Non-pigmented ciliary epithelial cell (primary cell): ENCODE data around the gene TP53RK.

Experiments
- DNase-seq: peaks from one replicate; pipeline ENCODE4 v3.0.0-alpha.2; 2010; ENCODE audit warnings: low read depth

TP53RK gene

DNA sequence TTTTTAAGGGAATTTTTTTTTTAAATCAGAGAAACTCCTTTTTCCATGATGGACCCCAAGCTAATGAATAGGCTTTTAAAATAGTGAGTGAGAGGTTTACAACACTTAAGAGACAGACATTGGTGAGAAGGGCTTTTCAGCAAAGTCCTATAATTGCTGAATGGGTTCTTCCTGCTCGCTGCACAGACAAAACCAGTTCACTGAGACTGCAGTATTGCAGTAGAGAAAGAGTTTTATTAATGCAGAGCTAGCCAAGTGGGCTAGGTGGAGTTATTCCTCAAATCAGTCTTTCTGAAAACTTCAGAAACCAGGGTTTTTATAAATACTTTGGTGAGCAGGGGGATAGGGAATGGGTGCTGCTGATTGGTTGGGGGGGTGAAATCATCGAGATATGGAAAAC lies 17.0 kb upstream of the TP53RK start:
- no peak for DNase-seq

DNA sequence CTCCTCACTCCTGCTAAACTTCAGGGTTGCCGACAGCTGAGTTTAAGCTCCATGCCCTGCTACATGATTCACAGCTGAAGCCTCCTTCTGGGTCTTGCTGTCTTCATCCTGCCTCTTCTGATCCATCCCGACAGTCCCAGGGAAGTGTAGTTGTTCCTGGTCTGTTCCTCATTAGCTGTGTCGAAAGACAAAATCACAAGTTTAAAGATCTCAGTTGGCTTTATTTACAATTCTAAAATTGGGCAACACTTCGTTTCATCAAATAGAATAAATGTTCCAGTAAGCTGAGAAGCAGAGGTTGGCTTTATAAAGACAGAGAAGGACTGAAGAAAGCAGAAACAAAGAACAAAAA lies 16.1 kb upstream of the TP53RK start:
- no peak for DNase-seq

DNA sequence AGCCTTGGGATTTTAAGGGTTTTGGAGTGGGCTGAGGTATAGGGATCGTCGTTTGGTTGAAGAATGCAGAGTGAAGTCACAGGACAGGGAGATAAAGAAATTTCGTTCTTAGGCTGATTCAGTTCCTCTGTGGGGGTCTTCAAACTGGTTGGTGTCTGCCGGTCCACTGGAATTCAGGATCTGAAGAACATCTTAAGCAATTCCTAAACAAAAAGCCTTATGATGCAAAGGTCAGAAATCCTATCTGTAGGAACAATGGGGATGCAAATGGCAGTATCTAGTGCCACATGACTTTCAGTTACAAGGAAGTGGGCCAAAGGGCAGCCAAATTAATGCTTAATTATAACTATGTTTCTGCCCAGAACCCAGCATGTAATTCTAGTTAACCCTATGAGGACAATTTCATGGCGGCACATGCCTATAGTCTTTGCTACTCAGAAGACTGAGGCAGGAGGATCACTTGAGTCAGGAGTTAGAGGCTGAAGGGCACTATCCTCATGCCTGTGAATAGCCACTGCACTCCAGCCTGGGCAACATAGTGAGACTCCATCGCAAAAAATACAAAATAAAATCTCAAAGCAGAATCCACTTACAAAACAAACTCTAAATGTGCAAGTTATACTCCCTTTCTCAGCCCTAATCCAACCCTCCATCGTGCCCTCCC lies 15.6 kb upstream of the TP53RK start:
- DNase-seq: no peak

DNA sequence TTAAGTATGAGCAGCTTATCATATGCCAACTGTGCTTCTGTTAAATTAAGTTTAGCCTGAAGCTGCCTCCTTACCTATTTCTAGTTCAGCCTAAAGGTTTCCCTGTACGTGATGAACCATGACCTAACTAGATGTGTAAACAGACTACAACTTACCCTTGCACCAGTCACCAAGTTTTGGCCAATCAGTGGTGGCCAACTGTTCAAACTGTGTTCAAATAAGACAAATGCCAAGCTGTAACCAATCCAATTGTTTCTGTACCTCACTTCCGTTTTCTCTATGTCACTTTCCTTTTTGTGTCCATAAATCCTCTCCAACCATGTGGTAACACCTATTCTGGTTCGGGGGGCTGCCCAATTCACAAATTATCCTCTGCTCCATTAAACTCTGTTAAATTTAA lies 14.2 kb upstream of the TP53RK start:
- no peak for DNase-seq

DNA sequence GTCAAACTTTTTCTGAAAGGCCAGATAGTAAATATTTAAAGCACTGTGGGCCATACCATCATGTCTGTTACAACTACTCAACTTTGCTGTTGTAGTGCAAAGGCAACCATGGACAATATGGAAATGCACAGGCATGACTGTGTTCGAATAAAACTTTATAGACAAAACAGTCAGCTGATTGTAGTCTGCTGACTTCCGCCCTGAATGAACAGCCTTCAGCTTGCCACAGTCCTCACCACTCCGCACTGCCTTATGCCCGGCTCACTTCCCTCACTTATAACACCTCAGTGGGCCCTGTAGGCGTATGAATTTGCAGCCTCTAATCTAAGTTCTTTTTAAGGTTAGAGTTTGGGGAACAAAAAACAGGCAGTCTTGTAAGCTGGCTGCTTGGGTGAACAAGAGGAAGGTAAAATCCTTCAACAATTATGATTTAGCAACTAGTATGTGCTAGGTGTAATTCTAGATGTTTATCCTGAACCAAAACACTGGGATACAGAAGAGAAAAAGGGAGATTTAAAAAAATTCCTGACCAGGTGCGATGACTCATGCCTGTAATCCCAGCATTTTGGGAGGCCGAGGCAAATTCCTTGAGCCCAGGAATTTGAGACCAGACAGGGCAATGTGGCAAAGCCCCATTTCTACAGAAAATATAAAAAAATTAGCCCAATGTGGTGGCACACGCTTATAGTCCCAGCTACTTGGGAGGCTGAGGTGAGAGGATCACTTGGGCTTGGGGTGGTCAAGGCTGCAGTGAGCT lies 13.4 kb upstream of the TP53RK start:
- DNase-seq: no peak

DNA sequence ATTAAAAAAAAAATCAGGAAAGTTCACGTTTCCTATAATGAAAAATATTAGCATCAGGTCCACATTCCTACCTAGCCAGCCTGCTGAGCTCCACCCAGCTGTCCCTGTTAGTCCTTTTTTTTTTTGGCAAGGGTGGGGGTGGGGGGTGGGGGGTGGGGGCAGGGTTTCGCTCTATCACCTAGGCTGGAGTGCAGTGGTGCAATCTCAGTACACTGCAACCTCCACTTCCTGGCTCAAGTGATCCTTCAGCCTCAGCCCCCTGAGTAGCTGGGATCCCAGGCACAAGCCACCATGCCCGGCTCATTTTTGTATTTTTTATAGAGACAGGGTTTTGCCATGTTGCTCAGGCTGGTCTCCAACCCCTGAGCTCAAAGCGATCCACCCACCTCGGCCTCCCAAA lies 12.7 kb upstream of the TP53RK start:
- DNase-seq: no peak

DNA sequence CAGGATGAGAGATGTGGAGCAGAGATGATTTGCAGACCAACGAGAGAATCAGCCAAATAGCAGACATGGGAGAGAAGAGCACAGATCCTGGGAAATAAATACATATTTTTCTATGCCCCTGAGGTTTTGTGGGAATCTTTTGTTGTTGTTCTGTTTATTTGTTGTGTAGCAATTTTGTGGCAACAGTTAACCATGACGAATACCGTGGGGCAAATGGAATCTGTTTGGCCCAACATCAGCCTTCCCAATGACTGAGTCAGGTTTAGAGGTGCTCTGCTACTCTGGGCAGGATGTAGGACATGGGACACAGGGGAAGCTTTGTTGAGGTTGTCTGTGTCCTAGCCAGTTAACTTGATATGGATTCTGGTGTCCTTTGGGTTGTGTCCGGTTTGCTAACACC lies 12.3 kb upstream of the TP53RK start:
- no peak for DNase-seq

DNA sequence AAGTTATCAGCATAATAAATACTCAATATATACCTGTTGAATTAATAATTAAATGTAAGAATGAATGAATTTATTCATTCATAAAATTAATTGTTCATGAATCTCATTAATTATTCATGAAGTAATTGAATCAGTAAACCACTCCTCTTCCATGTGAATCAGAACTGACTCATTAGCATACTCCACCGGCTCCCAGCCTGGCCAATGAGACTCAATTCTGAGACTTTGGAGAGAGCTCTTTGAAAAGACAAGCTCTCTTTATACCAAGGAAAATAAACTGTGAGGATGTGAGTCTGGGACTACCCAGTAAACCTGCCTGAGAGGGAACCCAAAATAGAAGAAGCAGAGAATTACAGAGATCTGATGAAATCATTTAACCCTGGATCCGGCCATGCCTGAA lies 11.8 kb upstream of the TP53RK start:
- no peak for DNase-seq

DNA sequence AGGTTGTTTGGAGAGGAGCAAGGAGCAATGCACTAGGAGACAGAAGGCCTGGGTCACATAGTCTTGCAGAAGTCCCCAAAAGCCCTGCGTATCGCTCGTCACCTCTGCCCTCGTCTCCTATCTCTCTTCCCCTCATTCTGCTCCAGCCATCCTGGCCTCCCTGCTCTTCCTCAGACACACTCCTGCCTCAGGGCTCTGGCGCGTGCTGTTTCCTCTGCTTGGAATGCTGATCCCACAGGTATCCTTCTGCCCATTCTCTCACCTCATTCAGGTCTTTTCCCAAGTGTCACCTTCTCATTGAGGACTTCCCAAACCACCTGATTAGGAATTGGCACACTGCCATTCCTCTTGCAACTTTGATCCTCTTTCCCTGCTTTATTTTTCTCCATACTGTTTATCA lies 11.2 kb upstream of the TP53RK start:
- no peak for DNase-seq

DNA sequence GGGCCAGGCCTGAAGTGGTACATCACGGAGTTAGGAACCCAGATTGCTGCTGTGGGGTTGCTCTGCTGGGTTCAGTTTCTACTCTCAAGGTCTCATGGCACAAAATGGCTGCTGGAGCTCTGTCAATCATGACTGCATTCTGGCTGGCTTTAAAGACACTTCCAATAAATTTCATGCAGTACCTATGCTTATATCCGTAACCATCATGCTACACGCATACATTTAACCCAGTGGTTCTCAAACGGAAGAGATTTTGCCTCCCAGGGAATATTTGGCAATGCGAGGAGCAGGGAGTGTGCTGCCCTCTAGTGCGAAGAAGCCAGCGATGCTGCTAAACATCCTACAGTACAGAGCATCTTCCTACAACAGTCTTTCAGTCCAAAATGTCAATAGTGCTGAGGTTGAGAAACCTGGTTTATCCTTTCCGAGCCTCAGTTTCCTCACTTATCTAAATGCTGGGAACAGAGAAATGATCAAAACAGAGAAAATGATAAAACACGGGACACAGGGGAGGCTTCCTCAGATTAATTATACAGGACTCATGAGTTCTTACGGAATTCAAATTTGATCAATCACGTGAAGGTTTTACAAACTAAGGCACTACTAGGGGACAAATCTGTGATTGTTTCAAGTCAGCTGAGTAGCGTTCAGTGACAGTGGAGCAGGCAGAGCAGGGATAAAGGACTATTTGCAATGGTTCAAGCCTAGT lies 10.6 kb upstream of the TP53RK start:
- DNase-seq: no peak

DNA sequence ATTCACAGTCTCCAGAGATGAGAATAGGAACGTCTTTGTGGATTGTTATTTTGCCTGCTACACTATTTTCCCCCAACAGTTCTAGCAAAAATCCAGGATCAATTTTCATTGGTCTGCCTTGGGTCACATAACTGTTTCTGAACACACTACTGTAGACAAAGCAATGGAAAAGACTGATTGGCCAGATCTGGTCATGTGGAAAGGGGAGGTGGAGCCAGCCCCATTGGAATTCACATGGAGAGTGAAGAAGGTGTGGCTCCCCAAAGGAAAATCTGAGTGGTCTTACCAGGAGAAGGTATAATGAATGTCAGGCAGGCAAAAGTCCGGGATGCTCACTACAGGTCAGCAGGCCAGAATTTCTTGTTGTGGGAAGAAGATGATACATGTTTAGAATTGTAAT lies 9.5 kb upstream of the TP53RK start:
- no peak for DNase-seq

DNA sequence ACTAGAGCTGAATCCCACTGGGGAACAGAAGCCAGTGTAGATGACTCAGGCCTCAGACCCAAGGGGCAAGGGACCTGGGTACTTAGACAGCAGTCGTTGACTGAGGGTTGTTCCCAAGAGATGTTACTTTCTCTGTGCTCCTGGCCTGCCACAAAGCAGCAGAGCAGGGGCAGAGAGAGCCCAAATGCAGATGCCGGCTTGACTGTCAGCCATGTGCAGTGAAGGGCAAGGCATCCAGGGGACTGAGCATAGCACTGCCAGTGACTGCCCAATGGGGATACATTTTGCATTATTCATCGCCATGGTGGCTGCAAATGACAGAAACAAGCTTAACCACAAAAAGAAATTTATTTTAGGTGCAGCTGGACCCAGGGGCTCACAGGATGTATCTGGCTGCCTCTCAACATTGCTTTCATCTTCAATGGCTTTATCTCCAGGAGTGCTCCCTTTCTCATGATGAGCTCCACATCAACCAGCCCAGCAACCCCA lies 7.6 kb upstream of the TP53RK start:
- no peak for DNase-seq

DNA sequence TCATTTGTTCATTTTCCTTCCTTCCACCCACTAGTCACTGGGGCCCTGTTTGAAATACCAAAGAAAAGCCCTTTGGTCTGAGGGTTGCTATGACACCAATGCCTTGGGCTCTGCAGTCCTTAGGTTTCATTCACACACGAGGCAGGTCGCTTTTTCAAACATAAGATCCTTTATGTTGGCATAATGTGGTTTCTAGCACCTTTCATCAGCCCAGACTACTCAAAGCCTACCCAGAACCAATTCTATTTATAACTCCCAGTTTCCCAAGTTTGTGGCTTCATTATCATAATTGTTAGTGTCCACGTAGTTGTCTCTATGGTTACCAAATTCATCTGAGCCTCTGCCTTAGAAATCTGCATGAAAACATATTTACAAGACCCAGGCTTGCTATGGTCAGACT lies 6.6 kb upstream of the TP53RK start:
- DNase-seq: no peak

DNA sequence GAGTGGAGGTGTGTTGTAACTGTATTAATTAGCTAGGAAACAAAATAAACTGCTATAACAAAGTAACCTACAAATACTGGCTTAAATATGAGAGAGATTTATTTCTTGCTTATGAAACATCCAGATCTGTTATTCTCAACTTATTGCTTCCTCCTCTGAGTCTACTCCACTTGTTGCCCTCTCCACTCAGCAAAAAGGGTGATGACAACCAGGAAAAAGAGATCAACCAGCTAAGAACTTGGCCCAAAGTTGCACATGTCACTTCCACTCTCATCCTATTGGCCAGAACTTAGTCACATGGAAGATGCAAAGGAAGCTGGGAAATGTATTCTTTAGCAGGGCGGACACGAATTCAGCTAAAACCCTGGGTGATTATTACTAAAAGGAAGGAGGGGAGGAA lies 5.2 kb upstream of the TP53RK start:
- no peak for DNase-seq

DNA sequence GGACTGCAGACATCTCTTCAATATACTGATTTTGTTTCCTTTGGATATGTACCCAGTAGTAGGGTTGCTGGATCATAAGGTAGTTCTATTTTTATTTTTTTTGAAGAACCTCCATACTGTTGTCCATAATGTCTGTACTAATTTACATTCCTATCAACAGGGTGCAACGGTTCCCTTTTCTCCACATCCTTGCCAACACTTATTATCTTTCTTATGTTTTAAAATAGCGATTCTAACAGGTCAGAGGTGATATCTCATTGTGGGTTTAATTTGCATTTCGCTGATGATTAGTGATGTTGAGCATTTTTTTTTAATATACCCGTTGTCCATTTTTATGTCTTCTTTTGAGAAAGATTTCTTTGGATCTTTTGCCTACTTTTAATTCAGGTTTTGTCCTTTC lies 2.0 kb upstream of the TP53RK start:
- DNase-seq: no peak

DNA sequence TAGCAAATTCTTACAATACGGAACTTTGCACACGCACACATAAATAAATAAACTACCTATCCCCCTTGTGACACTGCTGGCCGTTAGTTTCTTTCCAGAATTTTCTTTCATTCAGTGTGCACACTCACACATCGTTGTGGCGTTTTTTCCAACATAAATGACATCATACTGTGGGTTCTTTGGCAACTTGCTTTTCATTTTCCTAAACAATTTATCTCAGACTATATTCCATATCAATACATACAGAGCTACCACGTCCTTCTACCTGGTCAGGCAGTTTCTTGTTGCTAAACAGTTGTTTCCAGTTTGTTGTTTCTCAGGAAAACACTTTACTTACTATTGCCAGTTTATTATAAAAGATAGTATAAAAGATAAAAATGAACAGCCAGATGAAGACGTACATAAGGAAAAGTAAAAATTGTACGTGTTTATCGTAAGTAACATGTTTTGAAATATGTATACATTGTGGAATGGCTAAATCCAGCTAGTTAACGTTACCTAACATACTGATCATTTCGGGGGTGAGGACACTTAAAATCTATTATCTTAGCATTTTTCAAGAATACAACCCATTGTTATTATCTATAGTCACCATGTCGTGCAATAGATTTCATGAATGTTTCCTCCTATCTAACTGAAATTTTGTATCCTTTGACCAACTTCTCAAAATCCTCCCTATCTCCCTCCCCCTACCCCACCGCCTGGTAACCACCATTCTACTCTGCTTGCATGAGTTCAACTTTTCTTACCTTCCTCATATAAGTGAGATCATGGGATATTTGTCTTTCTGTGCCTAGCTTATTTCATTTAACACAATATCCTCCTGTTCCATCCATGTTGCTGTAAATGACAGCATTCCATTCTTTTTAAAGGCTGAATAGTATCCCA lies 1.2 kb upstream of the TP53RK start:
- no peak for DNase-seq

DNA sequence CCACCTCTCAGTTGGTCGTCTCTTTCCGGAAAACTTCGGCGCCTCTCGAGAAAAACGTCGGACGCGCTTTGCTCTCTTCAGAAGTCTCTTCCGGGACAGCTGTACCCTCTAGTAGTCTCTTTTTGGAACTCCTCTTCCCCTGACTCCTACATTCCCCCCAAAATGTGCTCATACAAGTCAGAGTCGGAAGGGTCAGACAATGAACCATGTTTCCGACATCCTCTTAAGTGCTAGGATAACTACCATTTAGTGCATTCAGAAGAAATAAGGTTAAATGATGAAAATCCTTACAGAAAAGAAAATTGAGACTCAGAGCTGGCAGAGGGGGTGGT lies 476 bp upstream of the TP53RK start:
- DNase-seq: no peak

DNA sequence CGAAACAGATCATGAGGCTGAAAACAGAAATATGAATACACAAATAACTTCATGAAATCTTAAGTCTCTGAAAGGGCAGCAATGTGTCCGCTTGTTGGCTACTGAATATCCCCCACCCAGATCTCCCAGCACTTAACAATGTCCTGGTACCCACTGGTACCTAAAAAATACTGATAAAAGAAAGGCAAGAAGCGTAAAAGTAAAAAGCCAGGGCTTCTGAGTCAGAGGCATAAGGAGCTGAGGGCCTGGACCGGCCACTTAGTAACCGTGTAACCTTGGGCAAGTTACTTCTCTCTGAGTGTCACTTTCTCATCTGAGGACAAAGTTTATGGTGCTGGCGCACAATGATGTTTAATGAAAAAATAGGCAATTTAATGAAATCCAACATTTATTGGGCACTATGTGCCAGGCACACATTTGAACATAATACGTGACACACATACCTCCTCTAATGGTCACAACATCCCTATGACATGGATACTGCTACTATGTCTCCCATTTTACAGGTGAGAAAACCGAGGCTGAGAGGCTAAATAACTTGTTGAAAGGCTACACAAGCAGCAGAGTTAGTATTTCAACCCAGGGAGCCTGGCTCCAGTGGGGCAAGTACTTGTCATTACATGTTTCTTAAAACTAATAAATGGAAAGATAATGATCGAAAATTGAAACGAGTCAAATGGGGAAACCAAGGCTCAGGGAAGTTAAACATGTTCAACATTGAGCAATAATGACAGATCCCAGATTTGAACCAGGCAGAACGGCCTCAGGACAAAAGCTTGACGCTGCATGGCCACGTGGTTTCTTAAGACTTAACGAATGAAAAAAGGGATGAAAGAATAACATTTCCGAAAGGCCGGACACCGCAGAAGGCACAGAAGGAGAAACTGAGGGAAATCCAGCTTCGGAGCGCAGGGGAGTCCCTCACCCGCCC lies 828 bp downstream of the TP53RK start:
- DNase-seq: no peak

DNA sequence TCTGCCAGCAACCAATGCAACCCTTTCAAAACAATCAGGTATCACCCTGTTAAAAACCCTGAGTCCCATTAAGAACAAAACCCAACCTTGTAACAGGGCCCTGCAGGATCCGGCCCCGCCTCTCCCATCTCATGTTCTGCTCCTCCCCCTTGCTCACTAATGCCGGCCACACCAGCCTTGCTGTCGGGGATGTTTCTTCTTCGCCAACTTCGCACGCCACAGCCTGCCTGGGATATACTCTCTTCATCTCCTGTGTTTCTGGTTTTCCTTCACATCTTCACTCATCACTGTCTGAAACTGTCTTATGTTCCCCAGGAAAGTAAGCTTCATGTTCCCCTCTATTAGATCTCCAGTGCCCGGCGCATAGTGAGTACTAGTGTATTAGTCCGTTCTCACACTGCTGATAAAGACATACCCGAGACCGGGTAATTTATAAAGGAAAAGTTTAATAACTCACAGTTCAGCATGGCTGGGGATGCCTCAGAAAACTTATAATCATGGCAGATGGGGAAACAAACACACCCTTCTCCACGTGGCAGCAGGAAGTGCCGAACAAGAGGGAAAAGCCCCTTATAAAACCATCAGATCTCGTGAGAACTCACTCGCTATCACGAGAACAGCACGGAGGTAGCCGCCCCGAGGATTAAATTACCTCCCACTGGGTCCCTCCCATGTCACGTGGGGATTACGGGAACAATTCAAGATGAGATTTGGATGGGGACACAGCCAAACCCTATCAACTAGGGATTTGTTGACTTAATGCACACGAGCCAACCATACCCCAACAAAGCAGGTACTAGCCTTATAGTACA lies 5.1 kb downstream of the TP53RK start:
- no peak for DNase-seq

DNA sequence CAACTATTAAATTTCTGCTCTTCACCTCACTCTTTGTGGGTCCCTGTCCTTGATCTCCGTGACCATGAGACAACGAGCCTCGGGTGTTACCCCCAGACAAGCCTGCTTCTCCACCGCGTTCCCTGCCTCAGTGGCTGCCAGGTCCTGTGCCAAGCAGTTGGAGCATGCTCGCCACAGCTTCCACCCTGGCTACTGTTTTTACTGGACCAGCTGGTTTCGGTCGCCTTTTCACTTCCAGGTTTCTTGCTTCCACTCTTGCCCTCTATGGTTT lies 5.6 kb downstream of the TP53RK start:
- no peak for DNase-seq
